Thoracic aorta (tissue), 2 donors: Measurements from ENCODE around the gene CREBRF. TPM values are rescaled to one million over a fixed set of nuclear protein-coding genes. Genes with fewer than 3 reads are reported as not detected.
A peak's percentile ranks its signal among the peaks of the same experiment; 100 is the strongest.

Experiments used
- ATAC-seq: fragments of 150-250 bp; one replicate; pipeline ENCODE4 v1.8.0; 2017; ENCODE audit warnings: low read depth; ENCODE audit not compliant: insufficient number of reproducible peaks, low FRiP score
- DNase-seq: peaks from one replicate; pipeline ENCODE4 v3.0.0-alpha.2; 2020; ENCODE audit warnings: low spot score
- H3K27ac ChIP-seq, 2 donors: fragments of 200-600 bp; sonication (generic); 1 replicate in 1 of 2; 2 replicates in 1 of 2; pipeline ENCODE4 v1.5.1; 2016; ENCODE audit warnings: mild to moderate bottlenecking in 2 of 2, moderate library complexity in 2 of 2
- H3K27me3 ChIP-seq: fragments of 200-600 bp; sonication (generic); replicated peaks from 2 replicates; pipeline ENCODE4 v1.6.0; 2016; ENCODE audit warnings: mild to moderate bottlenecking; ENCODE audit not compliant: insufficient read depth
- H3K36me3 ChIP-seq: fragments of 200-600 bp; sonication (generic); one replicate; pipeline ENCODE4 v1.5.1; 2016
- H3K4me1 ChIP-seq, 2 donors: fragments of 200-600 bp; sonication (generic); 1 replicate in 1 of 2; 2 replicates in 1 of 2; pipeline versions ENCODE4 v1.5.1 to v1.6.0; 2016; ENCODE audit warnings: low read depth in 2 of 2, mild to moderate bottlenecking in 1 of 2; ENCODE audit not compliant: control insufficient read depth in 1 of 2
- H3K4me3 ChIP-seq: fragments of 200-600 bp; sonication (generic); 2 replicates; pipeline ENCODE4 v1.5.1; 2016; ENCODE audit warnings: mild to moderate bottlenecking
- H3K9me3 ChIP-seq: fragments of 200-600 bp; sonication (generic); 2 replicates; pipeline ENCODE4 v1.5.1; 2016
- total RNA-seq, 2 donors: library from RNA; depleted of rRNA; stranded (reverse); fragments of >200 nt; gene quantifications; one replicate each; pipeline versions ENCODE4 v1.1.0 to v1.2.3, GENCODE V29; 2016
- TF ChIP-seq, protein P1 (sequence below): fragments of 200-600 bp; sonication (generic); IDR thresholded peaks from one replicate; pipeline ENCODE4 v1.5.1; 2019; ENCODE audit warnings: antibody characterized with exemption

Gene CREBRF
- 10 to 100 TPM; 39.3 to 43.5 TPM for total RNA-seq

DNA sequence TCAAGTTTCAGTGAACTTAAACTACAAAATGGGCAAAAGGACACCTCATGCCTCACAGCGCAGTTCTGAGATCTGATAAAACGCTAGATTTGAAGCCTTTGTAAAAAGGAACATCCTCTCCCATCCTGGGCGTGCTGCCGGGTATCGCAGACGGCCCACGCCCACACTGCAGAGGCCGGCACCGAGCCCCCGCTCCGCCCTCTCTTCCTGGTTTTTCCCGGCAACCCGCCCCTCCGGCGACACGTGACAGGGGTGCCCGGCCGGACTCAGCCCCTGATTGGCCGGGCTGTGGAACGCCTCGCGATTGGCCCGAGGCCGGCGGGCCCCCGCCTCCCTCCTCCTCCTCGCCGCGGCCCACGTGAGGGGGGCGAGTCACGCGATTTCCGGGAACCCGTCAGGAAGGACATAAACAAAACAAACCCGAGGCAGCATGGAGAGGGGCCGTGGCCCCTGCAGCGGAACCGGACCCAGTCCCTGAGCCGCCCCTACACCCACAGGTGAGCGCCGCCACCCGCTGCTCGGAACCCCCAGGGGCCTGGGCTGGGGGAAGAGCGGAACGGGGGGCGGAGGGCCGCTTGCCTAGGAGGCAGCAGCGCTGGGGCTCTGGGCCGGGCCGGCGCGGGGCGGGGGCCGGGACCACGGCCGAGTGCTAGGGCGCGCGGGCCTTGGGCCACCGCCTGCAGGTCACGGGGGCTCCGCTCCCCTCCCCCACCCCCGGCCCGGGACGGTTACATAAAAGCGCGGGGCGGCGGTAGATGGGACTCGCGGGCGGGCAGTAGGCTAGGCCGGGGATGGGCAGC lies at the start of gene CREBRF:
TSS of gene CREBRF (plus strand) at position 370 of the 800 bp plus-strand sequence. CDS start 24,424 bp downstream, outside the sequence.
- Histone ChIP-seq H3K27ac (peak within 1 kb of the TSS; percentile 99 to 100), H3K4me3 (peak within 1 kb of the TSS; percentile 99), H3K4me1 (peaks cover 17 to 34% of the 10 kb centered on the region in 2 donors), H3K9me3 (no peaks in the 10 kb centered on the region), H3K36me3 (no peaks in the 10 kb centered on the region), H3K27me3 (no peaks in the 10 kb centered on the region)
- peak; percentile 81 for ATAC-seq
- TF ChIP-seq, protein P1, sequence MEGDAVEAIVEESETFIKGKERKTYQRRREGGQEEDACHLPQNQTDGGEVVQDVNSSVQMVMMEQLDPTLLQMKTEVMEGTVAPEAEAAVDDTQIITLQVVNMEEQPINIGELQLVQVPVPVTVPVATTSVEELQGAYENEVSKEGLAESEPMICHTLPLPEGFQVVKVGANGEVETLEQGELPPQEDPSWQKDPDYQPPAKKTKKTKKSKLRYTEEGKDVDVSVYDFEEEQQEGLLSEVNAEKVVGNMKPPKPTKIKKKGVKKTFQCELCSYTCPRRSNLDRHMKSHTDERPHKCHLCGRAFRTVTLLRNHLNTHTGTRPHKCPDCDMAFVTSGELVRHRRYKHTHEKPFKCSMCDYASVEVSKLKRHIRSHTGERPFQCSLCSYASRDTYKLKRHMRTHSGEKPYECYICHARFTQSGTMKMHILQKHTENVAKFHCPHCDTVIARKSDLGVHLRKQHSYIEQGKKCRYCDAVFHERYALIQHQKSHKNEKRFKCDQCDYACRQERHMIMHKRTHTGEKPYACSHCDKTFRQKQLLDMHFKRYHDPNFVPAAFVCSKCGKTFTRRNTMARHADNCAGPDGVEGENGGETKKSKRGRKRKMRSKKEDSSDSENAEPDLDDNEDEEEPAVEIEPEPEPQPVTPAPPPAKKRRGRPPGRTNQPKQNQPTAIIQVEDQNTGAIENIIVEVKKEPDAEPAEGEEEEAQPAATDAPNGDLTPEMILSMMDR: no peak
- peak; percentile 86 for DNase-seq

GRCh38 chr5:173010021-173010420 lies 46.1 kb upstream of the CREBRF start:
- ATAC-seq (no peak), DNase-seq (no peak)
- TF ChIP-seq, protein P1: no peak
- Histone ChIP-seq H3K36me3 (no peaks in the 10 kb centered on the region), H3K4me1 (peaks cover 12 to 30% of the 10 kb centered on the region in 2 donors), H3K4me3 (no peak overlapping the region), H3K27me3 (no peaks in the 10 kb centered on the region), H3K27ac (no peak overlapping the region), H3K9me3 (no peaks in the 10 kb centered on the region)

GRCh38 chr5:173010547-173011464 lies 45.3 kb upstream of the CREBRF start:
- no peak for ATAC-seq
- no peak for DNase-seq
- no peak overlapping the region for H3K27ac ChIP-seq
- H3K36me3 ChIP-seq: no peaks in the 10 kb centered on the region
- peaks cover 20 to 38% of the 10 kb centered on the region in 2 donors for H3K4me1 ChIP-seq
- H3K9me3 ChIP-seq: no peaks in the 10 kb centered on the region
- H3K27me3 ChIP-seq: no peaks in the 10 kb centered on the region
- TF ChIP-seq, protein P1: no peak
- H3K4me3 ChIP-seq: no peak overlapping the region

- peaks cover 23 to 45% of the 10 kb centered on the region in 2 donors for H3K4me1 ChIP-seq
- TF ChIP-seq, protein P1: no peak
- ATAC-seq (no peak), DNase-seq (no peak)
- H3K27ac ChIP-seq: no peak overlapping the region
- no peaks in the 10 kb centered on the region for H3K9me3 ChIP-seq
- H3K36me3 ChIP-seq: no peaks in the 10 kb centered on the region
- no peaks in the 10 kb centered on the region for H3K27me3 ChIP-seq
- H3K4me3 ChIP-seq: no peak overlapping the region
These were observed 44.6 kb upstream of the CREBRF start for GRCh38 chr5:173011566-173011965.

- H3K9me3 ChIP-seq: no peaks in the 10 kb centered on the region
- no peak for ATAC-seq
- no peak overlapping the region for H3K4me3 ChIP-seq
- peaks cover 24 to 42% of the 10 kb centered on the region in 2 donors for H3K4me1 ChIP-seq
- TF ChIP-seq, protein P1: no peak
- no peak overlapping the region for H3K27ac ChIP-seq
- no peaks in the 10 kb centered on the region for H3K36me3 ChIP-seq
- DNase-seq: no peak
- no peaks in the 10 kb centered on the region for H3K27me3 ChIP-seq
These were observed 43.3 kb upstream of the CREBRF start for GRCh38 chr5:173012882-173013281.
